DND-41 (cell line): ENCODE measurements around the gene UBR3.
"Not testable (repeated sequence)": the region's sequence is repeated elsewhere in the genome, so short reads cannot be mapped to it uniquely, and the experiment has no call there.

ENCODE experiments used
- ATAC-seq: fragments of 200-7000 bp; cut with Tn5 transposase; 3 replicates; pipeline ENCODE4 v1.9.1; 2021; ENCODE audit warnings: low read depth; ENCODE audit not compliant: insufficient read depth
- DNase-seq: peaks from one replicate; pipeline ENCODE4 v3.0.0-alpha.2; 2020
- H2AFZ ChIP-seq: 2 replicates; pipeline ENCODE4 v1.6.0; 2012; ENCODE audit warnings: low read depth, low read length
- H3K27ac ChIP-seq: 2 replicates; pipeline ENCODE4 v1.5.1; 2012; ENCODE audit warnings: low read length, inconsistent platforms
- H3K27me3 ChIP-seq: fragments of 200-600 bp; sonication (generic); 2 replicates; pipeline ENCODE4 v1.6.0; 2012; ENCODE audit warnings: low read length, mild to moderate bottlenecking, inconsistent platforms; ENCODE audit not compliant: insufficient read depth, poor library complexity
- H3K36me3 ChIP-seq: 2 replicates; pipeline ENCODE4 v1.5.1; 2012; ENCODE audit warnings: low read length, inconsistent platforms; ENCODE audit not compliant: insufficient read depth
- H3K4me1 ChIP-seq: 2 replicates; pipeline ENCODE4 v1.5.1; 2012; ENCODE audit warnings: mild to moderate bottlenecking, low read length; ENCODE audit not compliant: insufficient read depth
- H3K4me2 ChIP-seq: 2 replicates; pipeline ENCODE4 v1.6.0; 2012; ENCODE audit warnings: mild to moderate bottlenecking, moderate library complexity, low read length, inconsistent platforms; ENCODE audit not compliant: insufficient read depth
- H3K4me3 ChIP-seq, 2 experiments: fragments of 200-600 bp in 1 of 2; shearing (Covaris generic) in 1 of 2; 2 replicates each; pipeline ENCODE4 v1.5.1; 2012 to 2016; ENCODE audit warnings: inconsistent platforms in 2 of 2, low read length in 2 of 2, mild to moderate bottlenecking in 2 of 2, low read depth in 1 of 2, moderate library complexity in 1 of 2
- H3K79me2 ChIP-seq: 2 replicates; pipeline ENCODE4 v1.6.0; 2012; ENCODE audit warnings: low read length, inconsistent platforms; ENCODE audit not compliant: insufficient read depth
- H3K9ac ChIP-seq: 2 replicates; pipeline ENCODE4 v1.6.0; 2012; ENCODE audit warnings: low read depth, mild to moderate bottlenecking, inconsistent platforms, low read length, moderate library complexity
- H3K9me3 ChIP-seq: 2 replicates; pipeline ENCODE4 v1.5.1; 2012; ENCODE audit warnings: low read length, moderate library complexity, mild to moderate bottlenecking, inconsistent platforms; ENCODE audit not compliant: insufficient read depth, severe bottlenecking
- H4K20me1 ChIP-seq: 2 replicates; pipeline ENCODE4 v1.6.0; 2012; ENCODE audit warnings: low read length; ENCODE audit not compliant: insufficient read depth
- EZH2 ChIP-seq: IDR thresholded peaks from 3 replicates; pipeline ENCODE4 v1.6.1; 2012; ENCODE audit warnings: borderline replicate concordance, low read depth, mild to moderate bottlenecking, moderate library complexity, low read length, inconsistent platforms; ENCODE audit not compliant: severe bottlenecking
- TF ChIP-seq, protein P1 (sequence below): IDR thresholded peaks from 2 replicates; pipeline ENCODE4 v1.5.1; 2012; ENCODE audit warnings: borderline replicate concordance, low read length, moderate library complexity, mild to moderate bottlenecking; ENCODE audit not compliant: poor library complexity, severe bottlenecking; ENCODE audit errors: extremely low read depth

UBR3 gene

DNA sequence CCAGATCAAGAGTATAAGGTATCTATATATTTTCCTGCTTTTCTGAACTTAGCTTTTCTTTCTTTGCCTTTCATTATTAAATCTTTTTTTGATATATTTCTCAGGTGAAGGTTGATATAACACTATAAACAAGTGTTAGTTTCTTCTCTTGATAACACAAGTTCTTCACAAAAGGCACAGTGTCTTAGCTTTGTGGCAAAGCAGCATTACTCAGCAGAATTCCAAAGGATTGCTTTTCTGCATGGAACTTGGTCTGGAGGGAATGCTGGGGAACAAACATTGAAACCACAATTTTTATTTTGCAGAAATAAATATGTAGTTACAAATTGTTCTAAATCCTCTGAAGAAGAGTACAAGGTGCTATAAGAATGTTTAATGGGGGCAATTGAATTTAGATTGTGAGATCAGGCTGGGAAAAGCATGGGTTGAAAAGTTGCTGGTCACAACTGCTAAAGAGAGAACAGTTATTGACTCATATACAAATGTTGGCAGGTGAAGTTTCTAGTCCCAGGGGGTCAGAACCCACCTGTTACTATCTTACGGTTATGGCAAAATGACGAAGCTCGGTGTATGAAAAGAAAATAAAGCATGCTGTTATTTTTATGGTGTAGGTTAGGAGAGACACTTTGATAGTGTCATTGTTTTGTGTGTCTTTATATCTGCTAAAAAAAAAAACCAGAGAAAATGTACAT is 68.2 kb downstream of the UBR3 start:
- Histone ChIP-seq H3K27me3 (no peaks in the 10 kb centered on the region), H3K36me3 (peaks cover 34% of the 10 kb centered on the region), H3K4me3 (no peak overlapping the region), H2AFZ (no peak overlapping the region), H3K4me1 (no peaks in the 10 kb centered on the region), H3K79me2 (no peaks in the 10 kb centered on the region), H3K9ac (no peak overlapping the region), H3K9me3 (no peaks in the 10 kb centered on the region), H3K27ac (no peak overlapping the region), H3K4me2 (no peak overlapping the region), H4K20me1 (no peaks in the 10 kb centered on the region)
- DNase-seq (no peak), ATAC-seq (no peak)
- TF ChIP-seq EZH2, result no peak
- TF ChIP-seq, protein P1, sequence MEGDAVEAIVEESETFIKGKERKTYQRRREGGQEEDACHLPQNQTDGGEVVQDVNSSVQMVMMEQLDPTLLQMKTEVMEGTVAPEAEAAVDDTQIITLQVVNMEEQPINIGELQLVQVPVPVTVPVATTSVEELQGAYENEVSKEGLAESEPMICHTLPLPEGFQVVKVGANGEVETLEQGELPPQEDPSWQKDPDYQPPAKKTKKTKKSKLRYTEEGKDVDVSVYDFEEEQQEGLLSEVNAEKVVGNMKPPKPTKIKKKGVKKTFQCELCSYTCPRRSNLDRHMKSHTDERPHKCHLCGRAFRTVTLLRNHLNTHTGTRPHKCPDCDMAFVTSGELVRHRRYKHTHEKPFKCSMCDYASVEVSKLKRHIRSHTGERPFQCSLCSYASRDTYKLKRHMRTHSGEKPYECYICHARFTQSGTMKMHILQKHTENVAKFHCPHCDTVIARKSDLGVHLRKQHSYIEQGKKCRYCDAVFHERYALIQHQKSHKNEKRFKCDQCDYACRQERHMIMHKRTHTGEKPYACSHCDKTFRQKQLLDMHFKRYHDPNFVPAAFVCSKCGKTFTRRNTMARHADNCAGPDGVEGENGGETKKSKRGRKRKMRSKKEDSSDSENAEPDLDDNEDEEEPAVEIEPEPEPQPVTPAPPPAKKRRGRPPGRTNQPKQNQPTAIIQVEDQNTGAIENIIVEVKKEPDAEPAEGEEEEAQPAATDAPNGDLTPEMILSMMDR, result no peak

DNA sequence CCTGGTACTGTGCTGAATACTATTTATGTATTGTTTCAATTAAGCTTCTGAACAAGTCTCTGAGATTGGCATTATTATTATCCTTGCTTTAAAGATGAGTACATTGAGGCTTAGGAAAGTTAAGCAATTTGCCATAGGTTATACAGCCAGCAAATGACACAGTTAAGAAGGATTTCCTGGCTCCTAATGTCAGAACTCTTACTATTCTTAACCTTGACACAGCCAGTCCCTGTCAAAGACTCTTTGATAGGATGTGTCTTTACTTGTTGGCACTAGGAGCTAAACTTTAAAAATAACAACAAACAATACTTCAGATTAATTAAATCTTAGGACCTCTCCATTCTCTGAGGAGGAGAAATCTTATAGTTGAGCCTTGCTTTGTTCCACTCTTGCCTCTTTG is 70.6 kb downstream of the UBR3 start:
- Histone ChIP-seq H3K4me1 (no peaks in the 10 kb centered on the region), H3K9ac (no peak overlapping the region), H3K79me2 (no peaks in the 10 kb centered on the region), H3K9me3 (no peaks in the 10 kb centered on the region), H3K27ac (no peak overlapping the region), H3K27me3 (no peaks in the 10 kb centered on the region), H3K36me3 (peaks cover 35% of the 10 kb centered on the region), H3K4me3 (no peak overlapping the region), H2AFZ (no peak overlapping the region), H3K4me2 (no peak overlapping the region), H4K20me1 (no peaks in the 10 kb centered on the region)
- ATAC-seq (no peak), DNase-seq (no peak)
- TF ChIP-seq, protein P1, result no peak
- TF ChIP-seq EZH2, result no peak

DNA sequence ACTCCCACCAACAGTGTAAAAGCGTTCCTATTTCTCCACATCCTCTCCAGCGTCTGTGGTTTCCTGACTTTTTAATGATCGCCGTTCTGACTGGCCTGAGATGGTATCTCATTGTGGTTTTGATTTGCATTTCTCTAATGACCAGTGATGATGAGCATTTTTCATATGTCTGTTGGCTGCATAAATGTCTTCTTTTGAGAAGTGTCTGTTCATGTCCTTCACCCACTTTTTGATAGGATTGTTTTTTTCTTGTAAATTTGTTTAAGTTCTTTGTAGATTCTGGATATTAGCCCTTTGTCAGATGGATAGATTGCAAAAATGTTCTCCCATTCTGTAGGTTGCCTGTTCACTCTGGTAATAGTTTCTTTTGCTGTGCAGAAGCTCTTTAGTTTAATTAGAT is 72.8 kb downstream of the UBR3 start:
- not testable (repeated sequence) for H4K20me1 ChIP-seq, H3K27me3 ChIP-seq, H3K9me3 ChIP-seq, DNase-seq, H3K4me1 ChIP-seq, H2AFZ ChIP-seq, H3K27ac ChIP-seq, H3K79me2 ChIP-seq, ATAC-seq, H3K4me2 ChIP-seq, H3K4me3 ChIP-seq, H3K9ac ChIP-seq
- peaks cover 25% of the 10 kb centered on the region for H3K36me3 ChIP-seq

DNA sequence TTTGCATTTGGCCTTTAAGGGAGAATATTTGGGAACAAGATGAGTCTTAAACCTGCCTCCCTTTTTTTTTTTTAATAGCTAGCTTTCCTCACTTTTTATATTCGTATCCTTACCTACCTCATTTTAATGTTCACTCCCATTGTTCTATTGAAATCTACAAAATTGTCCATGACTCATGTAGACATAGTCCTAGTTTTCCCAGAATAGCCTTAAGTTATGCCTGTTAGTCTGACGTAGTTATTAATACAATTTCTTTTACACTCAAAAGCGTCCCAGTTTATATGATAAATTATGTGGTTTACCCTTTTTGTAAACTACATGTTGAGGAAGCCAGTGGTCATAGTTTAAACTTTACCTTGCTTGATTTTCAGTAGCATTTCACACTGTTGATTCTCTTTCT is 73.4 kb downstream of the UBR3 start:
- H3K9ac ChIP-seq, result no peak overlapping the region
- no peak overlapping the region for H3K4me3 ChIP-seq
- ATAC-seq (no peak), DNase-seq (no peak)
- H3K79me2 ChIP-seq, result no peaks in the 10 kb centered on the region
- no peaks in the 10 kb centered on the region for H3K4me1 ChIP-seq
- H3K4me2 ChIP-seq, result no peak overlapping the region
- peaks cover 20% of the 10 kb centered on the region for H3K36me3 ChIP-seq
- no peaks in the 10 kb centered on the region for H3K27me3 ChIP-seq
- H4K20me1 ChIP-seq, result no peaks in the 10 kb centered on the region
- TF ChIP-seq, protein P1, result no peak
- TF ChIP-seq EZH2, result no peak
- no peak overlapping the region for H2AFZ ChIP-seq
- no peak overlapping the region for H3K27ac ChIP-seq
- no peaks in the 10 kb centered on the region for H3K9me3 ChIP-seq
